GM21360 (cell line): ENCODE measurements around the gene INO80D.
"Not testable (repeated sequence)": the region's sequence is repeated elsewhere in the genome, so short reads cannot be mapped to it uniquely, and the experiment has no call there.

Experiments
- ATAC-seq: cut with Tn5 transposase; IDR thresholded peaks from one replicate; pipeline ENCODE4 v1.9.1; 2021; ENCODE audit warnings: mild to moderate bottlenecking, moderate library complexity; ENCODE audit not compliant: unreplicated experiment

The INO80D gene

DNA sequence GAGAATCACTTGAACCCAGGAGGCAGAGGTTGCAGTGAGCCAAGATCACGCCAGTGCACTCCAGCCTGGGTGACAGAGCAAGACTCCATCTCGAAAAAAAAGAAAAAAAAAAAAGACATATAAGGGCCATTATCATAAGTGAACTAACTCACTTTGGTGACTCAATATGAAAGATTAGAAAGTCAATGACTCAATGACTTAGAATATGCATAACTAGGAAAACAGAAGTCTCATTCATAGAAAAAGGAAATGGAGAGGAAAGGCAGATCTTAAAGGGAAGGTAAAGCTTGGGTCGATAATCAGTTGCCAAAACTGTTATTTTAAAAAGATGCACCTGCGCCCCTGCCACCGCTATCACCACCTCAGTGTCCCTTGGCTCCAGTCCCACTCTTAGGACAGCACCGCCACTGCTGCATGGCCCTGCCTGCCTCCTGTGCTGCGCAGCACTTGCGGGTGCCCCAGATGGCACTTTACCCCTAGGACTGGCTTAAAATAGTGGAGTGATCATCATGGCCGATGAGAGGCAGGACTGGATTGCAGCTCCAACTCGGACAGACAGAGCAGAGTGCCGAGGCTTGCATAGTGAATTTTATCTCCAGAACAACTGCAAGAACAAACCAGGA is 54.7 kb downstream of the INO80D start:
- no peak for ATAC-seq

- no peak for ATAC-seq
Observed at GRCh38 chr2:206028101-206028500, 57.9 kb downstream of the INO80D start.

- no peak for ATAC-seq
Observed at GRCh38 chr2:206023183-206023582, 62.8 kb downstream of the INO80D start.

- no peak for ATAC-seq
Observed at GRCh38 chr2:206020171-206020570, 65.8 kb downstream of the INO80D start.

DNA sequence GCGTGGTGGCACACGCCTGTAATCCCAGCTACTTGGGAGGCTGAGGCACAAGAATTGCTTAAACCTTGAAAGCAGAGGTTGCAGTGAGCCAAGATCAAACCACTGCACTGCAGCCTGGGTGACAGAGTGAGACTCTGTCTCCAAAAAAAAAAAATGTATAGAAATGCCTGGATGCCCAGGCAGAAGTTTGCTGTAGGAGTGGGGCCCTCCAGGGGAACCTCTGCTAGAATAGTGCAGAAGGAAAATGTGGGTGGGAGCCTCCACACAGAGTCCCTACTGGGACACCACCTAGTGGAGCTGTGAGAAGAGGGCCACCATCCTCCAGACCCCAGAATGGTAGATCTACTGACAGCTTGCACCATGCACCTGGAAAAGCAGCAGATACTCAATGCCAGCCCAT is 70.2 kb downstream of the INO80D start:
- not testable (repeated sequence) for ATAC-seq

DNA sequence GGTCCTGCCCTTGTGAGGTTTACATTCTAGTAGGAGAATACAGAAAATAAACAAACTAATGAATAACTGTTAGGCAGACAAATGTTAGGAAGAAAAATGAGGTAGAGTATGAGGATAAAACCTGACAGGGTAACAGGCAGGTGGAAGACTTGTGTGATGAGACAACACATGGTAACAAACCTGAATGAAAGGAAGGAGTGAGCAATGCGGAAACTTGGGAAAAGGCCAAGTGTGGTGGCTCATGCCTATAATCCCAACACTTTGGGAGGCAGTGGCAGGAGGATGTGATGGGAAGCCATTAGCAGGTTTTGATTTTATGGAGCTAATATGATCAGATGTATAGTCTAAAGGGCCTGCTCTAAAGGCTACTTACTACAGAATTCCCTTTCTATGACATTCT is 74.2 kb downstream of the INO80D start:
- ATAC-seq, result no peak

- no peak for ATAC-seq
Observed at GRCh38 chr2:206011018-206011614, 74.9 kb downstream of the INO80D start.

DNA sequence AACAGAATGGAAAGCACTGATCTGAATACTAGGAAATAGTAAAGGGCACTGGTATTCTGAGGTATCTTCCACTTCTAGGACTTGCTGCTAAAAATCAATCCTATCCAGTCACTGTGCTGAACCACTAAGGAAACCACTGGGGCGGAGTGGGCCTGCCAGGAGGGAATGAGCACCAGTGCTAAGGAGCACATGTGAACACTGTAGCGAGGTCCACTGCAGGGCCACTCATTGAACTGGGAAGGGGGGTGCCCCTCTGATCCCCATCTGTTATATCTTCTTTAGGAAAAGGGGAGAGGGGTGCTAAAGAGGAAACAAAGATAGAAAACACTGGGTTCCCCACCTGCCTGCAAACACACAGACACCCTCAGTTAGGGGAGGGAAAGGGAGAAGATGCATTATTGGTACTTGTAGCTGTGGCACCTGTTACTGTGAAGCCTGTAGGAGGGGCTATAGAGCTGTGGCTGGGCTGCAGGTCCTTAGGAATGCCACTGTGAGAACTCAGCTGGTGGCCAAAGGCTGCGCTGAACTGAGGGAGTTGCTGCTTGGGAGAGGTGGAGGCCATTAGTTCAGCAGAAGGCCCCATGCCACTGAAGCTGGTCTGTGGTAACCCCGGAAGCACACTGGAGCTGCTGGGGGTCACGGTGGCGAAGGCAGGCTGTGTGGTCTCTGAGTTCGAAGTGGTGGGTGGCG is 81.8 kb downstream of the INO80D start:
- ATAC-seq, result peak; percentile 51

DNA sequence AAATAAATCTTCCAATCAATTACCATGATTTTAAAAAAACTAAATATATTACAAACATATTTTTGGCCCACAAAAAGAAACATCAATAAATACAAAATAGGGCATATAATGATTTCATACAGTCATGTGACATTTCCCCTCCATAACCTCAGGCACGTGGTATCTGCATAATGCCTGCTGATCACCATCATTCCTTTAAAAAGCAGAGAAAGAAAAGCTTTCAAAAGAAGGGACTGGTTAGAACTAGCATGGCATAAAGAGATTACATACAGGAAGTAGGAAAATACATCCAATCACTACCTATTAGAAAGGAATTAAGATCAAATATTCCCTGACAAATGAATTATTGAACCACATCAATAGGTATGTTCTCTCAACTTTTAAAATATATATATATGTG is 83.5 kb downstream of the INO80D start:
- ATAC-seq, result no peak

- no peak for ATAC-seq
Observed at GRCh38 chr2:206001912-206002311, 84.1 kb downstream of the INO80D start.

DNA sequence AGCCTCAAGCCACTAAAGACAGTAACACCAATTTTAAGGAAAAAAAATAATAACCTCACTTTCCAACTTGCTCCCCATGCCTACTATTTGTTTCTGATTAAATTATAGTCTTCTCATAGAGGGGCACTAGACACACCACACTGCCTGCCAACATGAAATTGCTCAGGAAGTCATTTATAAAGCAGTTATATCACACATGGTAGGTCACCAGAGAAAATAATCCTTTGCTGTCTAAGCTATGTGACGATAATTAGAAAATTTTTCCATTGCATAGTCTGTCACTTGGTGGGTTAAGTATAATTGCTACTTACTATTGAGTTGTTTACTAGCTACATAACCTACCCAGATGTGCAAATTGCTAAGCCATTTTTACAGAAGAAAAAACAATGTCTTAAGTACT is 85.2 kb downstream of the INO80D start:
- no peak for ATAC-seq

DNA sequence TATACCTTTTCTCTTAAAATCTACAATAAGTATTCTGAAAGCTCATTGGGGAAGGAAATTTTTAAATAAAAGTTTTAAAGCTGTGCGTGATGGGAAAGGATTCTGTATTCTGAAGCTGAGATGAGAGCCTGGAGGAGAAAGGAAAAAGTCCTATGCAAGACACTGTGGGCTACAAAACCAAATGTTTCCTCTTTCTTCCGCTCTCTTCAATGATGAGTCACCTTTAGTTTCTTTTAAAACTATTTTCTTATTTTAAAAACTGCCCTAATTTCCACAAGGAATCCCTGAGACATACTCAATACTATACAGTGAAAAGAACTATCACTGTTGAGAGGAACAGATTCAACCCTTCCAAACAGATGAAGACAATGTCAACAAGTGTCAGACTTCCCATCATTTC is 87.4 kb downstream of the INO80D start:
- ATAC-seq, result no peak

GRCh38 chr2:205996161-205996560 is 89.8 kb downstream of the INO80D start:
- no peak for ATAC-seq

GRCh38 chr2:205995260-205995659 is 90.7 kb downstream of the INO80D start:
- no peak for ATAC-seq

DNA sequence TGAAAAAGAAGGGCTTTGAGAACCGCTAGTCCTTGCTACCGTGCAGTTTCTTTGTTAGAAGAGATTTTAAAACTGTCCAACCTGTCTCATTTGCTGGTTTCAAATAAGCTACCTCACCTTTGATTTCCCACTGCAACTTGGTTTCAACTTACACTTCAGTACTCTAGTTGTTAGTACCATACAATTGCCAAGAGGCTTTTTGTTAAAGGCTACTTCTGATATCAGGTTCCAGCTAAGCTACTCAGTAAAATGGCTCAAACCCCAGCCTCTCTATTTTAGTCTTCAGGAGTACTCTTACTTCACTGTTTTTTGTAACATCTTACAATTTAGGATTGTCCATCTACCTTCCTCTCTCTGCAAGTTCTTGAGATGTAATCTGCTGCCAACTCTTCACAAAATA is 91.6 kb downstream of the INO80D start:
- no peak for ATAC-seq

DNA sequence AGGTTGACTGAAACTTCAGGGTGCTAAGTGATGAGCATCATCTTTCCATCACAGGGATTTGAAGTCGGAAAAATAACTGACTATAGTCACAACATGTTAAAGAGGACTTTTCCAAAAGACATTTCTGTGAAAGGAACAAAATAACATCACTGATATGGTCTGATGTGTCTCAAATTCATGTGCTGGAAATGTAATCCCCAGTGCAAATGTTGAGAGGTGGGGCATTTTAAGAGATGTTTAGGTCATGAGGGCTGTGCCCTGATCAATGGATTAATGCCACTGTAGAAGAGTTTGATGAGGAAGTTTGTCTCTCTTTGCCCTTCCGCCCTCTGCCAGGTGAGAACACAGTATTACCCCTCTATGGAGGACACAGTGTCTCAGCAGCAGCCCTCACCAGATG is 95.9 kb downstream of the INO80D start:
- ATAC-seq, result no peak

DNA sequence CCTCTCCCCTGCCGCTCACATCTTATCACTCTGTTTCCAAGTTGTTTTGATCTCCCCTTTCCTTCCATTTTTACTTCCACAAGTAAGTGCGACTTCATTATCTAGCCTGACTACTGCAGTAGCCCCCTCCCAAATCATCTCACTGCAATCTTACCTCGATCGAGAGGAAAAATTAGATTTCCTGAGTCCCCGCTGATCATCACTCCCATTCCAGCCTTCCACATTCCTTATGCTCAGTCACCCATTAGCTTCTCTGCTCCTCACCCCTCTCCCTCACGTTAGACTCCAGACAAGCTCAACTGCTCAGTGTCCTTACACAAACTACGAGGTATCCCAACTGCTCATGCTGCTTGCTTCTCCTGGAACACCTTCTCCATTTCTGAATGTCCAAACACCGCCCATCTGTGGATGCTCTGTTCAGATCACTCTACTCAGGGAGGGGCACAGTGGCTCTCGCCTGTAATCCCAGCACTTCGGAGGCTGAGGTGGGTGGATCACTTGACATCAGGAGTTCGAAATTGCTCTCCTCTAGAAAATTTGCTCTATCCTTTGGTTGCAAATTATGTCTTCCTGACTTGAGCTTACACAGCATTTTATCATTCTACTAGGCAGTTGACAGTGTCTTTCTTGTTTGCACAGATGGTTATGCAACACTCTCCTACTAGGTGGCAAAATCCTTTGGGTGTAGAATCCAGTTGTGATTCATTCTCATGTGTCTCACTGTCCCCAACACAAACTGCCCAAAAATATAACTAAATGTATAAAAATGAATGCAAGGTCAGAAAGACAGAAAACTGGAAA is 96.5 kb downstream of the INO80D start:
- ATAC-seq, result no peak

DNA sequence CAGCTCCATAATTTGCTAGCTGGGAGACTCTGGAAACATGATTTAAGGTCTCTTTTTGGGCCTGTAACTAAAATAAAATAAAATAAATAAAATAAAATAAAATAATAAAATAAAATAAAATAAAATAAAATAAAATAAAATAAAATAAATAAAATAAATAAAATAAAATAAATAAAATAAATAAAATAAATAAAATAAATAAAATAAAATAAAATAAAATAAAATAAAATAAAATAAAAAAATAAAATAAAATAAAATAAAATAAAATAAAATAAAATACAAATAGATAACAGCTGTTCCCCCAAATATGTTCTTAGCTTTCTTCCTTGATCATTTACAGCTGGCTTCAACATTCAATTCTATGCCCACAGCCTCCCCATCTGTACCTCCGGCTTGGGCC is 97.3 kb downstream of the INO80D start:
- ATAC-seq, result not testable (repeated sequence)

DNA sequence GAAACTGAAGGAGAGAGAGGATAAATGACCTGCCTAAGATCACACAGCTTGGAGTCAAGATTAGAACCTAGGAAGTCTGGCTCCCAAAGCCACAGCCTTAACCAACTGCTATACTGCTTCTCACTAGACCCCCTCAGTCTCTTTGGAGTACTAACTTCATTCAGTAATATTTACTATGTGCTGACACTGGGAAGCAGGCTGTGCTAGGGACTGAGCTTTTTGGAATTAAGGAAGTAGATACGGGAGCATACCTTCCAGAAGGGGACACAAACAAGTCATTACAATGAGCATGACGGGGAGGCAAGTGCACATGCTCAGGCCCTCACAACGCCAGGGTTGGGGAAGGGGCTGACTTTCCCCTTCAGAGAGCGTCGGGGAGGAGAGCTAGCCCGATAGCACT is 97.7 kb downstream of the INO80D start:
- ATAC-seq, result no peak

DNA sequence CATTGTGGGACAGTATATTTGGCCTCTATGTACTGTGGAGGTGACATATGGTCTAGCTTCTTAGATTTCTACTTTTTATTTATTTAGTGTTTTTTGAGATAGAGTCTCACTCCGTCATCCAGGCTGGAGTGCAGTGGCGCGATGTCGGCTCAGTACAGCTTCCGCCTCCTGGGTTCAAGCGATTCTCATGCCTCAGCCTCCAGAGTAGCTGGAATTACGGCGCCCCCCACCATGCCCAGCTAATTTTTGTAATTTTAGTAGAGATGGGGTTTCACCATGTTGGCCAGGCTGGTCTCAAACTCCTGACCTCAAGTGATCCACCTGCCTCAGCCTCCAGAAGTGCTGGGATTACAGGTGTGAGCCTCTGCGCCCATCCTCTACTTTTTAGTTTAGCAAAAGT is 99.6 kb downstream of the INO80D start:
- not testable (repeated sequence) for ATAC-seq

GRCh38 chr2:205984381-205984780 is 101.6 kb downstream of the INO80D start:
- no peak for ATAC-seq
